MCF 10A (cell line): ENCODE measurements around the gene SMIM44. TPM values are rescaled to one million over a fixed set of nuclear protein-coding genes. Genes with fewer than 3 reads are reported as not detected.

ENCODE experiments used
- BruUV-seq: library from RNA; stranded (reverse); fragments of 400-500 nt; replicated peaks from 2 replicates; lab custom pipeline; 2021; lab: Mats Ljungman, UMichigan
- CTCF ChIA-PET: fragments of 300-600 bp; sonication (Branson Sonifier 250); formaldehyde crosslinking; extraction: SDS; loops from one replicate; lab custom pipeline; 2021; ENCODE audit warnings: antibody characterized with exemption, inconsistent platforms; lab: Yijun Ruan, JAX
- POLR2A ChIA-PET: fragments of 300-600, 350-650 bp; sonication (Branson Sonifier 250); formaldehyde crosslinking; extraction: SDS; loops from one replicate; lab custom pipeline; 2020; ENCODE audit warnings: antibody characterized with exemption, inconsistent platforms; lab: Yijun Ruan, JAX
- DNase-seq: peaks from one replicate; pipeline ENCODE4 v3.0.0-alpha.2; 2018; ENCODE audit not compliant: unreplicated experiment
- H3K27ac Mint-ChIP-seq: one replicate; pipeline ENCODE4 v1.8.0; 2022; ENCODE audit warnings: mild to moderate bottlenecking, low read depth, mixed read lengths; ENCODE audit not compliant: unreplicated experiment
- H3K27me3 Mint-ChIP-seq: one replicate; pipeline ENCODE4 v1.8.0; 2022; ENCODE audit warnings: mixed read lengths; ENCODE audit not compliant: insufficient read depth, unreplicated experiment
- H3K36me3 Mint-ChIP-seq: one replicate; pipeline ENCODE4 v1.8.0; 2022; ENCODE audit warnings: mild to moderate bottlenecking, moderate library complexity, mixed read lengths; ENCODE audit not compliant: insufficient read depth, unreplicated experiment
- H3K4me1 Mint-ChIP-seq: one replicate; pipeline ENCODE4 v1.8.0; 2022; ENCODE audit warnings: mixed read lengths; ENCODE audit not compliant: insufficient read depth, unreplicated experiment
- H3K4me3 Mint-ChIP-seq: one replicate; pipeline ENCODE4 v1.8.0; 2022; ENCODE audit warnings: mild to moderate bottlenecking, moderate library complexity, mixed read lengths; ENCODE audit not compliant: unreplicated experiment
- H3K9me3 Mint-ChIP-seq: one replicate; pipeline ENCODE4 v1.8.0; 2022; ENCODE audit warnings: mixed read lengths; ENCODE audit not compliant: unreplicated experiment
- intact Hi-C: fragments of 100-400 bp; cut with micrococcal nuclease; formaldehyde crosslinking; loops from 2 replicates; pipeline ENCODE4 v1.14.1; 2022
- total RNA-seq: library from RNA; stranded (reverse); gene quantifications from 2 replicates; pipeline ENCODE4 v1.2.3, GENCODE V29; 2022
- TF ChIP-seq, protein P1 (sequence below): fragments of 200-600 bp; IDR thresholded peaks from one replicate; pipeline ENCODE4 v1.8.0; 2022; ENCODE audit warnings: antibody characterized with exemption, mild to moderate bottlenecking; ENCODE audit not compliant: unreplicated experiment

Gene SMIM44
- total RNA-seq, 1 experiment from 2014 or later: not detected

DNA sequence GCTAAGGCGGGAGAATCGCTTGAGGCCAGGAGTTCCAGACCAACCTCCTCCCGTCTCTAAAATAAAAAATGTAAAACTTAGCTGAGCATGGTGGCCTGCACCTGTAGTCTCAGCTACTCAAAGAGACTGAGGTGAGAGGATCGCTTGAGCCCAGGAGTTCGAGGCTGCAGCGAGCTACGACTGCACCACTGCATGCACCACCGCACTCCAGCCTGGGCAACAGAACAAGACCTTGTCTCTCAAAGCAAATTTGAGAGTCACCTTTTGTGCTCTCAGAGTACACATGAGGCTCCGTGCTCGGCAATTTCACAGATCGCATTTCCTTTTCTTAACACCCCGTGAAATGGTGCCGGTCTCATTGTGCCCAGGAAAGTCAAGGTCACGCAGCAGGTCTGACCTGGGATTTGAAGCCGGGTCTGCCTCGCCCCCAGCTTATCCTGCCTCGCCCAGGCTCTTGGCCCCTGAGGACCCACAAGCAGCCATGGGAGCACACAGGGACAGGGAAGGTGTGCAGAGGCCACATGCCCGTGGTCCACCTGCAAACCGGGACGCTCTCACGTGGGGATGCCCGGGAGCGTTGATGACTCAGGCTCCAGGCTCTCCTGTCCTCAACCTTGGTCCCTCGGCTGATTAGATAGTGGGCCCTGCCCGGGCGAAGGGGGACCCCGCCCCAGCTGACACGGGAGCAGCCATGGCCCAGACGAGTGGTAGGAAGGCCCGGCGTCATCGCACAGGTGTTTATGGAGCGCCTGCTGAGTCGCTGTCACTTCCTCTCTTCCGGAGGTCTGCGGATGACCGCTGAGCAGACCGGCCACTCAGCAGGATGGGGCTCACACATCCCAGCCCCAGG, 1.8 kb downstream of the SMIM44 start:
- no peak overlapping the region for H3K27ac Mint-ChIP-seq
- TF ChIP-seq, protein P1, sequence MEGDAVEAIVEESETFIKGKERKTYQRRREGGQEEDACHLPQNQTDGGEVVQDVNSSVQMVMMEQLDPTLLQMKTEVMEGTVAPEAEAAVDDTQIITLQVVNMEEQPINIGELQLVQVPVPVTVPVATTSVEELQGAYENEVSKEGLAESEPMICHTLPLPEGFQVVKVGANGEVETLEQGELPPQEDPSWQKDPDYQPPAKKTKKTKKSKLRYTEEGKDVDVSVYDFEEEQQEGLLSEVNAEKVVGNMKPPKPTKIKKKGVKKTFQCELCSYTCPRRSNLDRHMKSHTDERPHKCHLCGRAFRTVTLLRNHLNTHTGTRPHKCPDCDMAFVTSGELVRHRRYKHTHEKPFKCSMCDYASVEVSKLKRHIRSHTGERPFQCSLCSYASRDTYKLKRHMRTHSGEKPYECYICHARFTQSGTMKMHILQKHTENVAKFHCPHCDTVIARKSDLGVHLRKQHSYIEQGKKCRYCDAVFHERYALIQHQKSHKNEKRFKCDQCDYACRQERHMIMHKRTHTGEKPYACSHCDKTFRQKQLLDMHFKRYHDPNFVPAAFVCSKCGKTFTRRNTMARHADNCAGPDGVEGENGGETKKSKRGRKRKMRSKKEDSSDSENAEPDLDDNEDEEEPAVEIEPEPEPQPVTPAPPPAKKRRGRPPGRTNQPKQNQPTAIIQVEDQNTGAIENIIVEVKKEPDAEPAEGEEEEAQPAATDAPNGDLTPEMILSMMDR: no peak

DNA sequence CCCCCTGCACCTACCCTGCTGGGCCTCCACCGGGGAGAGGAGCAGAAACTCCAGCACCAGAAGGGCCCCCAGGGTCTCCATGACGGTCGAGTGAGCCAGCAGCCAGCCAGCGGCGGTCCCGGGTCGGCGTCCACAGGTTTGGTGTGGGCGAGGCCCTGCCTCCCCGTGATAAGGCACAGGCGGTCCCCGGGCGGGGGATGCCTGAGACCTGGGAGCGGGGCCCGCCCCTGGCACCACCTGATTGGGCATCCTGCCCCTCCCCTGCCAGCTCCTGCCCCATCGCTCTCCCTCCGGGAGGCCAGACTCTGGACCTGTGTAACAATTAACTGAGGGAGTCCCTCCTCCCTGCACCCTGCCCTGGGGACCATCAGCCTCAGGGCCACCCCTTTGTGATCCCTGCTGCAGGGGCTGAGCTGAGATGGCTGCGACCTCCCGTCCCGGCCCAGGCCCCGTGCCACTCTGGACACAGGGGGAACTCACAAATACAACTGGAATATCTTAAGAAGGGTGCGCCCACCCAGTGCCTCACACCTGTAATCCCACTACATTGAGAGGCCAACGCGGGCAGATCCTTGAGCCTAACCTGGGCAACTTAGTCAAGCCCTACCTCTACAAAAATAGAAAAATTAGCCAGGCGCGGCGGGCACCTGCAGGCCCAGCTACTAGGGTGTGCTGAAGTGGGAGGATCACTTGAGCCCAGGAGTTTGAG, 2.7 kb downstream of the SMIM44 start, which contains the start of gene SMIM24:
SMIM24 (minus strand) TSS at position 143 of the 709 bp plus-strand sequence; CDS start at position 81, 62 bp downstream.
- TF ChIP-seq, protein P1: no peak
- DNase-seq: no peak
- no peaks in the 10 kb centered on the region for H3K36me3 Mint-ChIP-seq
- H3K9me3 Mint-ChIP-seq: no peaks in the 10 kb centered on the region
- intact Hi-C loops: no loop called here
- no TSS peak for BruUV-seq
- H3K27me3 Mint-ChIP-seq: no peaks in the 10 kb centered on the region
- H3K27ac Mint-ChIP-seq: no peak within 1 kb of the TSS
- no peak within 1 kb of the TSS for H3K4me3 Mint-ChIP-seq
- ChIA-PET POLR2A (interaction anchor here (1.4 kb wide), 1 partner anchor 20 kb away, joined by 5 read pairs; the partner anchor contains the start of gene DOHH), CTCF (interaction anchor here (1.1 kb wide), 1 partner anchor 155 kb away, joined by 4 read pairs; no protein-coding TSS in a partner anchor)
- peaks cover 5% of the 10 kb centered on the region for H3K4me1 Mint-ChIP-seq

More for the DNA sequence above, 1.8 kb downstream of the SMIM44 start:
- Mint-ChIP-seq H3K36me3 (no peaks in the 10 kb centered on the region), H3K27me3 (no peaks in the 10 kb centered on the region), H3K9me3 (no peaks in the 10 kb centered on the region), H3K4me1 (peaks cover 5% of the 10 kb centered on the region), H3K4me3 (no peak overlapping the region)
- ChIA-PET CTCF (interaction anchor here (1.1 to 2.9 kb wide), 2 partner anchors 8 to 156 kb away, joined by 4 to 22 read pairs; no protein-coding TSS in a partner anchor), POLR2A (interaction anchor here (2.2 kb wide), 1 partner anchor 19 kb away, joined by 10 read pairs; the partner anchor contains the start of gene DOHH)
- DNase-seq: no peak
- intact Hi-C loops: no loop called here
- no TSS peak for BruUV-seq

GRCh38 chr19:3479834-3480215, 3.4 kb downstream of the SMIM44 start:
- peaks cover under 1% of the 10 kb centered on the region for H3K4me1 Mint-ChIP-seq
- H3K27ac Mint-ChIP-seq: no peak overlapping the region
- ChIA-PET CTCF (interaction anchor here (0.9 to 1.3 kb wide), 4 partner anchors 18 to 175 kb away, joined by 3 to 6 read pairs (median 4); no protein-coding TSS in a partner anchor), POLR2A (interaction anchor here (1.2 to 1.4 kb wide), 2 partner anchors 21 to 175 kb away, joined by 5 to 7 read pairs; partner anchors contain the start of gene DOHH)
- H3K36me3 Mint-ChIP-seq: no peaks in the 10 kb centered on the region
- no peak for DNase-seq
- no peaks in the 10 kb centered on the region for H3K27me3 Mint-ChIP-seq
- intact Hi-C loops: no loop called here
- TF ChIP-seq, protein P1: no peak
- BruUV-seq: no TSS peak
- H3K4me3 Mint-ChIP-seq: no peak overlapping the region
- H3K9me3 Mint-ChIP-seq: no peaks in the 10 kb centered on the region
